ENCODE measurements around the gene WEE1. TPM values are rescaled to one million over a fixed set of nuclear protein-coding genes. Genes with fewer than 3 reads are reported as not detected.

Gene WEE1
- total RNA-seq, 1 experiment from 2014 or later, result 54.9 TPM

- Histone ChIP-seq H3K9me3 (ENCODE audit: low read depth, low read length, poor library complexity, severe bottlenecking) (no peaks in the 10 kb centered on the region), H3K36me3 (ENCODE audit: insufficient read depth, low read length, poor library complexity, severe bottlenecking) (no peaks in the 10 kb centered on the region), H3K27me3 (replicated peaks; ENCODE audit: insufficient read depth, low read depth, low read length, poor library complexity) (no peaks in the 10 kb centered on the region), H3K27ac (ENCODE audit: low read depth, low read length, poor library complexity, severe bottlenecking) (no peak overlapping the region), H3K4me1 (ENCODE audit: insufficient read depth, low read length, poor library complexity, severe bottlenecking) (no peaks in the 10 kb centered on the region), H3K4me3 (ENCODE audit: low read depth, low read length, poor library complexity, severe bottlenecking) (no peak overlapping the region)
- ChIA-PET POLR2A (ENCODE audit: low non-redundant PET) (no interaction called here), CTCF (no interaction called here)
- intact Hi-C loops (cut with micrococcal nuclease; ENCODE audit: unreplicated experiment), result loop anchor here (10.0 kb wide), 1 partner anchor 689 kb away; the partner anchor contains the start of gene ADM
- no peak for TF ChIP-seq CTCF (conservative IDR thresholded peaks at IDR 0.05; ENCODE audit: low read depth, low read length)
- no peak for TF ChIP-seq EZH2 (IDR thresholded peaks at IDR 0.05; ENCODE audit: borderline replicate concordance, low read depth, low read length, poor library complexity, severe bottlenecking)
- BruUV-seq (replicated peaks), result no TSS peak
- DNase-seq (ENCODE audit: low spot score), result no peak
Observed at GRCh38 chr11:9616042-9616675, 42.7 kb downstream of the WEE1 start.

- no peaks in the 10 kb centered on the region for H3K9me3 ChIP-seq (ENCODE audit: low read depth, low read length, poor library complexity, severe bottlenecking)
- H3K36me3 ChIP-seq (ENCODE audit: insufficient read depth, low read length, poor library complexity, severe bottlenecking), result no peaks in the 10 kb centered on the region
- H3K27ac ChIP-seq (ENCODE audit: low read depth, low read length, poor library complexity, severe bottlenecking), result no peak overlapping the region
- no peaks in the 10 kb centered on the region for H3K27me3 ChIP-seq (replicated peaks; ENCODE audit: insufficient read depth, low read depth, low read length, poor library complexity)
- no peaks in the 10 kb centered on the region for H3K4me1 ChIP-seq (ENCODE audit: insufficient read depth, low read length, poor library complexity, severe bottlenecking)
- TF ChIP-seq CTCF (conservative IDR thresholded peaks at IDR 0.05; ENCODE audit: low read depth, low read length) (no peak), EZH2 (IDR thresholded peaks at IDR 0.05; ENCODE audit: borderline replicate concordance, low read depth, low read length, poor library complexity, severe bottlenecking) (no peak)
- intact Hi-C loops (cut with micrococcal nuclease; ENCODE audit: unreplicated experiment), result loop anchor here (10.0 kb wide), 1 partner anchor 688 kb away; the partner anchor contains the start of gene ADM
- POLR2A ChIA-PET (ENCODE audit: low non-redundant PET), result no interaction called here
- H3K4me3 ChIP-seq (ENCODE audit: low read depth, low read length, poor library complexity, severe bottlenecking), result no peak overlapping the region
- CTCF ChIA-PET, result no interaction called here
- DNase-seq (ENCODE audit: low spot score), result no peak
- no TSS peak for BruUV-seq (replicated peaks)
Observed at GRCh38 chr11:9616858-9617257, 43.4 kb downstream of the WEE1 start.

GRCh38 chr11:9617940-9618339 lies 44.5 kb downstream of the WEE1 start:
- H3K27ac ChIP-seq (ENCODE audit: low read depth, low read length, poor library complexity, severe bottlenecking), result no peak overlapping the region
- TF ChIP-seq CTCF (conservative IDR thresholded peaks at IDR 0.05; ENCODE audit: low read depth, low read length) (no peak), EZH2 (IDR thresholded peaks at IDR 0.05; ENCODE audit: borderline replicate concordance, low read depth, low read length, poor library complexity, severe bottlenecking) (no peak)
- BruUV-seq (replicated peaks), result no TSS peak
- no peak for DNase-seq (ENCODE audit: low spot score)
- ChIA-PET POLR2A (ENCODE audit: low non-redundant PET) (no interaction called here), CTCF (no interaction called here)
- H3K27me3 ChIP-seq (replicated peaks; ENCODE audit: insufficient read depth, low read depth, low read length, poor library complexity), result no peaks in the 10 kb centered on the region
- no peaks in the 10 kb centered on the region for H3K36me3 ChIP-seq (ENCODE audit: insufficient read depth, low read length, poor library complexity, severe bottlenecking)
- no peaks in the 10 kb centered on the region for H3K4me1 ChIP-seq (ENCODE audit: insufficient read depth, low read length, poor library complexity, severe bottlenecking)
- no peaks in the 10 kb centered on the region for H3K9me3 ChIP-seq (ENCODE audit: low read depth, low read length, poor library complexity, severe bottlenecking)
- H3K4me3 ChIP-seq (ENCODE audit: low read depth, low read length, poor library complexity, severe bottlenecking), result no peak overlapping the region
- intact Hi-C loops (cut with micrococcal nuclease; ENCODE audit: unreplicated experiment), result loop anchor here (10.0 kb wide), 1 partner anchor 687 kb away; the partner anchor contains the start of gene ADM
